ENCODE measurements around the gene SLC10A7. TPM values are rescaled to one million over a fixed set of nuclear protein-coding genes. Genes with fewer than 3 reads are reported as not detected.

The SLC10A7 gene
- total RNA-seq, 1 donor from 2014 or later = 10.5 TPM

DNA sequence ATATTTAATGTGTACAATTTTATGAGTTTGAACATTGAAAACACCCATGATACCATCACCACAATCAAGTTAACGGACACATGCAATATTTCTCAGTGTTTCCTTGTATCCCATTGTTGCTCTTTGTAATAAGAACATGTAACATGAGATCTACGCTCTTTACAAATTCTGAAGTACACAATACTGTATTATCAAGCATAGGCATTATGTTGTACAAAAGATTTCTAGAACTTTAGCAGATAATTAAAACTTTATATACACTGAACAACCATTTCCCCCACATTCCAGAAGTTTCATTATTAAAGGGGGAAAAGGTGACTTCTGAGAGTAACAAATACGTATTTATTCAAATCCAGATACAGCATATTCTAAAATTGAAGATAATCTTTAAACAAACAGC lies 114.5 kb downstream of the SLC10A7 start:
- Mint-ChIP-seq H3K4me1 (ENCODE audit: unreplicated experiment) (peaks cover 9% of the 10 kb centered on the region), H3K9me3 (ENCODE audit: unreplicated experiment) (no peaks in the 10 kb centered on the region), H3K36me3 (ENCODE audit: unreplicated experiment) (no peaks in the 10 kb centered on the region), H3K27me3 (ENCODE audit: unreplicated experiment) (no peaks in the 10 kb centered on the region), H3K27ac (ENCODE audit: unreplicated experiment) (no peak overlapping the region), H3K4me3 (ENCODE audit: unreplicated experiment) (no peak overlapping the region)
- TF ChIP-seq, protein P1, sequence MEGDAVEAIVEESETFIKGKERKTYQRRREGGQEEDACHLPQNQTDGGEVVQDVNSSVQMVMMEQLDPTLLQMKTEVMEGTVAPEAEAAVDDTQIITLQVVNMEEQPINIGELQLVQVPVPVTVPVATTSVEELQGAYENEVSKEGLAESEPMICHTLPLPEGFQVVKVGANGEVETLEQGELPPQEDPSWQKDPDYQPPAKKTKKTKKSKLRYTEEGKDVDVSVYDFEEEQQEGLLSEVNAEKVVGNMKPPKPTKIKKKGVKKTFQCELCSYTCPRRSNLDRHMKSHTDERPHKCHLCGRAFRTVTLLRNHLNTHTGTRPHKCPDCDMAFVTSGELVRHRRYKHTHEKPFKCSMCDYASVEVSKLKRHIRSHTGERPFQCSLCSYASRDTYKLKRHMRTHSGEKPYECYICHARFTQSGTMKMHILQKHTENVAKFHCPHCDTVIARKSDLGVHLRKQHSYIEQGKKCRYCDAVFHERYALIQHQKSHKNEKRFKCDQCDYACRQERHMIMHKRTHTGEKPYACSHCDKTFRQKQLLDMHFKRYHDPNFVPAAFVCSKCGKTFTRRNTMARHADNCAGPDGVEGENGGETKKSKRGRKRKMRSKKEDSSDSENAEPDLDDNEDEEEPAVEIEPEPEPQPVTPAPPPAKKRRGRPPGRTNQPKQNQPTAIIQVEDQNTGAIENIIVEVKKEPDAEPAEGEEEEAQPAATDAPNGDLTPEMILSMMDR (IDR thresholded peaks at IDR 0.05) = no peak
- no peak for DNase-seq (ENCODE audit: extremely low spot score, unreplicated experiment)

DNA sequence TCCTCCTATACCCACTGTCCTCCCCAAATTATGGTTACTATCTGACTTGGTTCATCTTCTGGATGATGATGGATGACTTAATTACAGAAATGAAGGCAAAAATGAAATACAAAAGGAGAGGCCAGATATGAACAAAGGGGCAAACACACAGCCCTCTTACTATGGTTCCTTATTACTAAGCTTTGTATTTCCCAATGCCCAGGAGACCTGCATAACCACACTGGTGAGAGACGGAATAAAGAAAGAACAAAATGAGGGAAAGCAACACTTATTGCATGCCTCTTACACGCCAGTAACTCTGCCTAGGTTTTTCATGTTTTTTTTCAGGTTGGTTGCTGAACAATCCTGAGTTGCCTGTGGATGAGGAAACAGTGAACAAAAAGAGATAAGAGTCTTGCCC lies 120.5 kb downstream of the SLC10A7 start:
- no peaks in the 10 kb centered on the region for H3K4me1 Mint-ChIP-seq (ENCODE audit: unreplicated experiment)
- H3K4me3 Mint-ChIP-seq (ENCODE audit: unreplicated experiment) = no peak overlapping the region
- no peaks in the 10 kb centered on the region for H3K9me3 Mint-ChIP-seq (ENCODE audit: unreplicated experiment)
- no peak overlapping the region for H3K27ac Mint-ChIP-seq (ENCODE audit: unreplicated experiment)
- no peak for DNase-seq (ENCODE audit: extremely low spot score, unreplicated experiment)
- H3K27me3 Mint-ChIP-seq (ENCODE audit: unreplicated experiment) = no peaks in the 10 kb centered on the region
- no peaks in the 10 kb centered on the region for H3K36me3 Mint-ChIP-seq (ENCODE audit: unreplicated experiment)
- TF ChIP-seq, protein P1 (IDR thresholded peaks at IDR 0.05) = no peak

DNA sequence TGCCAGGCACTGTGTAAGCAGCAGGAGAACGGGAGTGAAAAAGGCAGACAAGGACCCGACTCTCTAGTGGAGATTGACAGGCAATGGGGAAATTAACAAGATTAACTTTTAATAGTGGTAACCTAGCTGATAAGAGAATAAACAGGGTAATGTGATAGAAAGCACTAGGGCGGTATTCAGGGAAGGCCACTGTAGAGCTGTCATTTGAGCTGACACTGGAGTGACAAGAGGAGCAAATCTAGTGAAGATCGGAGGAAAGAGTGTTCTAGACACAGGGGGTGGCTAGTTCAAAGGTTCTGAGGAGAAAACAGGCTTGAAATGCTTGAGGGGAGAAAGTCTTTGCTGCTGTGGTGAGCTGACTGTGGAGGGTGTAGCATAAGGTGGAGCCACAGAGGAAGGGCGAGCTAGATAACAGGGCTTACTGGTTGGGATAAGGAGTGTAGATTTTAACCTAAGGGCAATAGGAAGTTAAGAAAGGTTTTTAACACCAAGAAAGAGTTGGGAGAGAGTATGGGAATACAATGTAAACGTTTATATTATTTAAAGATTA lies 122.8 kb downstream of the SLC10A7 start:
- no peak overlapping the region for H3K4me3 Mint-ChIP-seq (ENCODE audit: unreplicated experiment)
- H3K27ac Mint-ChIP-seq (ENCODE audit: unreplicated experiment) = no peak overlapping the region
- H3K27me3 Mint-ChIP-seq (ENCODE audit: unreplicated experiment) = no peaks in the 10 kb centered on the region
- DNase-seq (ENCODE audit: extremely low spot score, unreplicated experiment) = no peak
- no peaks in the 10 kb centered on the region for H3K4me1 Mint-ChIP-seq (ENCODE audit: unreplicated experiment)
- H3K36me3 Mint-ChIP-seq (ENCODE audit: unreplicated experiment) = no peaks in the 10 kb centered on the region
- H3K9me3 Mint-ChIP-seq (ENCODE audit: unreplicated experiment) = no peaks in the 10 kb centered on the region
- TF ChIP-seq, protein P1 (IDR thresholded peaks at IDR 0.05) = no peak

DNA sequence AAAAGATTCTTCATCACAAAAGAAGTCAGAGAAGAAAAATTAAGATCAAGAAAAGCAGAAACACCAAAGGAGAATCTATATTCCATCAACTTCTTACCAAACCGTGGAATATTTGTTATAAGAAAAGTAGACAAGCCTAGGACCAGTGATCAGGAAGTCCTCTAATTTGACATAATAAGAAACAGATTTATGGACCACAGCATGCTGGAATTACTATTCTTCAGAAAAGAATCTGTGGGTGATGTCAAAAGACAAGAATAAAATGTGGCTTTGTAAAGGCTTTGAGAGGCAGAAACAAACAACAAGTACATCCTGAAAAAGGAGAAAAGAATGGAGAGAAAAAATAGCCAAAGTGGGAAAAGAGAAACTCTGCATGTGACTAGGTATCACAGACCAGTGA lies 123.3 kb downstream of the SLC10A7 start:
- Mint-ChIP-seq H3K36me3 (ENCODE audit: unreplicated experiment) (no peaks in the 10 kb centered on the region), H3K27ac (ENCODE audit: unreplicated experiment) (no peak overlapping the region), H3K9me3 (ENCODE audit: unreplicated experiment) (no peaks in the 10 kb centered on the region), H3K27me3 (ENCODE audit: unreplicated experiment) (no peaks in the 10 kb centered on the region), H3K4me1 (ENCODE audit: unreplicated experiment) (no peaks in the 10 kb centered on the region), H3K4me3 (ENCODE audit: unreplicated experiment) (no peak overlapping the region)
- TF ChIP-seq, protein P1 (IDR thresholded peaks at IDR 0.05) = no peak
- no peak for DNase-seq (ENCODE audit: extremely low spot score, unreplicated experiment)

DNA sequence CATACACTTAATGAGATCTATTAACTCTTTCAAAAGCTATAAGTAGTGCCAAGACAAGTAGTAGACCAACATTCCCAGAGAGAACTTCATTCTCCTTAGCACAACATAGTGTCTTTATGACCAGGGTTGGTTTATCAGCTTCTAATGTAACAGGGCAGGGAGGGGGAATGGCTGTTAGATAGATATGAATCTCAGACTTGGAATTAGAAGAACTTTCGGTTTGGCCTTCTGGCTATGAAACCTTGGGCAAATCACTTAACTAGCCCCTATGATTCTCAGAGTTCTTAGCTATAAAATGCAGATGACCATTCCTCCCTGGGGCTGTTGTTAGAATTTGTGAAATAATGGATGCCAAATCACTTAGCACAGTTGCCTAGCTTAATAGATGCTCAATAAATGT lies 132.2 kb downstream of the SLC10A7 start:
- H3K36me3 Mint-ChIP-seq (ENCODE audit: unreplicated experiment) = peaks cover 2% of the 10 kb centered on the region
- H3K27ac Mint-ChIP-seq (ENCODE audit: unreplicated experiment) = no peak overlapping the region
- no peak overlapping the region for H3K4me3 Mint-ChIP-seq (ENCODE audit: unreplicated experiment)
- no peaks in the 10 kb centered on the region for H3K9me3 Mint-ChIP-seq (ENCODE audit: unreplicated experiment)
- H3K4me1 Mint-ChIP-seq (ENCODE audit: unreplicated experiment) = no peaks in the 10 kb centered on the region
- DNase-seq (ENCODE audit: extremely low spot score, unreplicated experiment) = no peak
- TF ChIP-seq, protein P1 (IDR thresholded peaks at IDR 0.05) = no peak
- no peaks in the 10 kb centered on the region for H3K27me3 Mint-ChIP-seq (ENCODE audit: unreplicated experiment)
